Vagina (tissue), 2 donors: ENCODE results near the gene PCDH1. TPM values are rescaled to one million over a fixed set of nuclear protein-coding genes. Genes with fewer than 3 reads are reported as not detected.
"Not testable (repeated sequence)": the region's sequence is repeated elsewhere in the genome, so short reads cannot be mapped to it uniquely, and the experiment has no call there.

Experiments
- DNase-seq, 2 donors: peaks; one replicate each; pipeline ENCODE4 v3.0.0-alpha.2; 2017; ENCODE audit errors: extremely low spot score in 2 of 2
- H3K27ac ChIP-seq: fragments of 200-600 bp; sonication (generic); one replicate; pipeline ENCODE4 v1.5.1; 2019
- H3K27me3 ChIP-seq: fragments of 200-600 bp; sonication (generic); one replicate; pipeline ENCODE4 v1.5.1; 2019
- H3K36me3 ChIP-seq, 2 donors: fragments of 200-600 bp; sonication (generic); one replicate each; pipeline ENCODE4 v1.5.1; 2017 to 2019
- H3K4me1 ChIP-seq: fragments of 200-600 bp; sonication (generic); one replicate; pipeline ENCODE4 v1.5.1; 2019
- H3K4me3 ChIP-seq, 2 donors: fragments of 200-600 bp; sonication (generic); 1 replicate in 1 of 2; 2 replicates in 1 of 2; pipeline ENCODE4 v1.5.1; 2016 to 2019
- H3K9me3 ChIP-seq: fragments of 200-600 bp; sonication (generic); one replicate; pipeline ENCODE4 v1.5.1; 2019
- POLR2A ChIP-seq, 2 donors: fragments of 450-650 bp; IDR thresholded peaks; one replicate each; pipeline ENCODE4 v1.6.1; 2017; ENCODE audit warnings: antibody characterized with exemption in 2 of 2, mild to moderate bottlenecking in 2 of 2, moderate library complexity in 2 of 2
- POLR2AphosphoS5 ChIP-seq, 2 donors: sonication (generic); formaldehyde crosslinking; IDR thresholded peaks; one replicate each; pipeline ENCODE4 v1.9.0; 2017; ENCODE audit warnings: antibody characterized with exemption in 2 of 2, mild to moderate bottlenecking in 2 of 2, low read depth in 1 of 2; ENCODE audit not compliant: insufficient read depth in 1 of 2
- intact Hi-C: fragments of 100-400 bp; cut with DNase I; formaldehyde crosslinking; loops from one replicate; pipeline ENCODE4 v1.15.1; 2023
- total RNA-seq: library from RNA; depleted of rRNA; stranded (reverse); fragments of >200 nt; gene quantifications from one replicate; pipeline ENCODE4 v1.2.3, GENCODE V29; 2016
- TF ChIP-seq, protein P1 (sequence below), 3 experiments: fragments of 450-650 bp in 2 of 3; fragments of 200-600 bp in 1 of 3; sonication (generic) in 1 of 3; IDR thresholded peaks; one replicate each; pipeline ENCODE4 v1.5.1; 2017 to 2019; ENCODE audit warnings: antibody characterized with exemption in 3 of 3, mild to moderate bottlenecking in 2 of 3, moderate library complexity in 2 of 3

The PCDH1 gene
- total RNA-seq, 1 donor from 2014 or later, result 38.8 TPM

DNA sequence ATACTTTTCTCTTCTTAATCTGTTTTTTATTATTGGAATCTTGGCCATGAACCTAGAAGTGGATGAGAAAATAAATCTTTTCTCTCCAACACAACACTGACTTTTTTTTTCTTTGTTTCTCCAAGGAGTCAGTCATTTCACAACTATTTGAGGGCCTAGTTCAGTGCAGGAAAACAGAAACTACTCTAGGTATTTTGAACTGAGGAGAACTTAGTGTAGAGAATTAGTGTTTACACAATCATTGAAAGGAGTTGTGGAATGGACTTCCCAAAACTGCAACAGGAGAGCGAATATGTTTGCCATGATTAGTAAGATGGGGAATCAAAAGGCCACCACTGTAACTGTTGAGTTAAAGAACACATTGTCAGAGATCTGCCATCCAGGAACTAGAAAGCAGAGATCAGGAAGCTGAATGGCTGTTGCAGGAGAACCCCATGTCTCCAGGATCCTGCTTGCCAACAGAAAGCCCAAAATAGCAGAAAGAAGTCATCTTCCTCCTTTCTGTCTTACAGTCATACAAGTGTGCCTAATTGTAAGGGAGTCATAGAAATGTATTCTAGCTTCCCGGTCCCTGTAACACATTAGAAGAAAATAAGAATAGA lies 20.3 kb upstream of the PCDH1 start:
- intact Hi-C loops, result loop anchor here (10.0 kb wide), 1 partner anchor 66 kb away; the partner anchor contains the start of gene RNF14
- Histone ChIP-seq H3K9me3 (no peaks in the 10 kb centered on the region), H3K4me1 (no peaks in the 10 kb centered on the region), H3K4me3 (no peak overlapping the region), H3K27ac (no peak overlapping the region), H3K36me3 (no peaks in the 10 kb centered on the region), H3K27me3 (no peaks in the 10 kb centered on the region)
- TF ChIP-seq POLR2A (IDR thresholded peaks at IDR 0.05), result no peak
- TF ChIP-seq POLR2AphosphoS5 (IDR thresholded peaks at IDR 0.05; ENCODE audit: insufficient read depth in 1 of 2, low read depth in 1 of 2), result no peak
- TF ChIP-seq, protein P1, sequence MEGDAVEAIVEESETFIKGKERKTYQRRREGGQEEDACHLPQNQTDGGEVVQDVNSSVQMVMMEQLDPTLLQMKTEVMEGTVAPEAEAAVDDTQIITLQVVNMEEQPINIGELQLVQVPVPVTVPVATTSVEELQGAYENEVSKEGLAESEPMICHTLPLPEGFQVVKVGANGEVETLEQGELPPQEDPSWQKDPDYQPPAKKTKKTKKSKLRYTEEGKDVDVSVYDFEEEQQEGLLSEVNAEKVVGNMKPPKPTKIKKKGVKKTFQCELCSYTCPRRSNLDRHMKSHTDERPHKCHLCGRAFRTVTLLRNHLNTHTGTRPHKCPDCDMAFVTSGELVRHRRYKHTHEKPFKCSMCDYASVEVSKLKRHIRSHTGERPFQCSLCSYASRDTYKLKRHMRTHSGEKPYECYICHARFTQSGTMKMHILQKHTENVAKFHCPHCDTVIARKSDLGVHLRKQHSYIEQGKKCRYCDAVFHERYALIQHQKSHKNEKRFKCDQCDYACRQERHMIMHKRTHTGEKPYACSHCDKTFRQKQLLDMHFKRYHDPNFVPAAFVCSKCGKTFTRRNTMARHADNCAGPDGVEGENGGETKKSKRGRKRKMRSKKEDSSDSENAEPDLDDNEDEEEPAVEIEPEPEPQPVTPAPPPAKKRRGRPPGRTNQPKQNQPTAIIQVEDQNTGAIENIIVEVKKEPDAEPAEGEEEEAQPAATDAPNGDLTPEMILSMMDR (IDR thresholded peaks at IDR 0.05), result no peak
- DNase-seq, result no peak

DNA sequence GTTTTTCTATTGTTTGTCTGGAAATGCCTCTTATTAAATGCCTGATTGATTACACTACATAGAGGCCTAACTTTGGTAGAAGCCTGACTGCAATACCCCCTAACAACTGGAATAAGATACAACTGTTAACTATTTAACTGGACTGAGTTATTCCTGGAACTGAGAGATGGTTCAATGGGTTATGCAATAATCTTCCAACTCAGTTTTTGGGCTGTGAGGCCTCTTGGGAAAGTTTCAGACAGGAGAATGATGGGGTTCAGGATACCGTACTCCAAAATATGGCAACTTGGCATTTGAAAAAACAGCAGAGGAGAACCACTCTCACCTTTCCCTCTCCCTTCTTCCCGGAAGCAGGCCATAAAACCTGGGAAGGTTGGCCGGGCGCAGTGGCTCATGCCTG lies 19.2 kb upstream of the PCDH1 start:
- intact Hi-C loops, result loop anchor here (10.0 kb wide), 1 partner anchor 67 kb away; the partner anchor contains the start of gene RNF14
- no peak overlapping the region for H3K4me3 ChIP-seq
- no peaks in the 10 kb centered on the region for H3K4me1 ChIP-seq
- no peak for DNase-seq
- H3K9me3 ChIP-seq, result no peaks in the 10 kb centered on the region
- H3K27ac ChIP-seq, result no peak overlapping the region
- H3K36me3 ChIP-seq, result no peaks in the 10 kb centered on the region
- no peaks in the 10 kb centered on the region for H3K27me3 ChIP-seq
- TF ChIP-seq, protein P1 (IDR thresholded peaks at IDR 0.05), result no peak
- TF ChIP-seq POLR2AphosphoS5 (IDR thresholded peaks at IDR 0.05; ENCODE audit: insufficient read depth in 1 of 2, low read depth in 1 of 2) (no peak), POLR2A (IDR thresholded peaks at IDR 0.05) (no peak)

DNA sequence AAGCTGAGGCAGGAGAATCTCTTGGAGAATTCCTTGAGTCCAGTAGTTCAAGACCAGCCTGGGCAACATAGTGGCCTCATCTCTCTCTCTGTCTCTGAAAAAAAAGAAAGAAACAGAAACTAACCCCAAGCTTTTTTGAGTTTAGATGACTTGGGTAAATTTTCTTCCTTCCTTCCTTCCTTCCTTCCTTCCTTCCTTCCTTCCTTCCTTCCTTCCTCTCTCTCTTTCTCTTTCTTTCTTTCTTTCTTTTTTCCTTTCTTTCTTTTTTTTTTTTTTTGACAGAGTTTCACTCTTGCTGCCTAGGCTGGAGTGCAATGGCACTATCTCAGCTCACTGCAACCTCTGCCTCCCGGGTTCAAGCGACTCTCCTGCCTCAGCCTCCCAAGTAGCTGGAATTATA lies 12.2 kb upstream of the PCDH1 start:
- intact Hi-C loops, result loop anchor here (10.0 kb wide), 1 partner anchor 74 kb away; the partner anchor contains the start of gene RNF14
- H3K27ac ChIP-seq, H3K9me3 ChIP-seq, H3K36me3 ChIP-seq, H3K27me3 ChIP-seq, H3K4me1 ChIP-seq, DNase-seq, H3K4me3 ChIP-seq: not testable (repeated sequence)

DNA sequence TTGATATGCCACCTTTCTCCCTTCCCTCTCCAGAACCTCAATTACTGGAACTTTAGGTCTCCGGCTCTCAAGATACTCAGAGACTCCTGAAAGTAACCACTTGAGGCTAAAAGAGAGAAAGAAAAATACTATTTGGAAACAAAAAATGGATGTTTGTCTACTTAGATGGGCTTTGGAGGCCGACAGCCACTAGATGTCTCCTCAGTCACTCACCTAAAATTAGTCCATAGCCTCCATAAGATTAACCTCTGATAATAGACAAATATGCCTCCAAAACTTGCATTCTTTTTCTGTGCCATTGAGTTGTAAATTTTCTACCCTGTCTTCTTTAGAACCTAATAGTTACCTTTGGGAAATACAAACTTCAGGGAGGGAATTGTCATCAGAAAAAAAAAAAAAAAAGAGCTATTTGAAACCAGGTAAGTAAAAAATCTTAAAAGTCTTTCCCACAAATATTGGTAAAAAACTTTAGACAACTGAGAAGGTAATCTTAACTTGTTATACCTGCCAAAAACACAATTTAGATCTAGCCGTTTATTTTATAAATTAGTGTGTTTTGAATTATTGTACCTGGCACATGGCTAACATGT lies 11.2 kb upstream of the PCDH1 start:
- no peak overlapping the region for H3K4me3 ChIP-seq
- DNase-seq, result no peak
- no peaks in the 10 kb centered on the region for H3K4me1 ChIP-seq
- intact Hi-C loops, result no loop called here
- H3K9me3 ChIP-seq, result no peaks in the 10 kb centered on the region
- no peak overlapping the region for H3K27ac ChIP-seq
- no peaks in the 10 kb centered on the region for H3K36me3 ChIP-seq
- no peak for TF ChIP-seq POLR2A (IDR thresholded peaks at IDR 0.05)
- no peak for TF ChIP-seq POLR2AphosphoS5 (IDR thresholded peaks at IDR 0.05; ENCODE audit: insufficient read depth in 1 of 2, low read depth in 1 of 2)
- TF ChIP-seq, protein P1 (IDR thresholded peaks at IDR 0.05), result no peak
- H3K27me3 ChIP-seq, result no peaks in the 10 kb centered on the region

DNA sequence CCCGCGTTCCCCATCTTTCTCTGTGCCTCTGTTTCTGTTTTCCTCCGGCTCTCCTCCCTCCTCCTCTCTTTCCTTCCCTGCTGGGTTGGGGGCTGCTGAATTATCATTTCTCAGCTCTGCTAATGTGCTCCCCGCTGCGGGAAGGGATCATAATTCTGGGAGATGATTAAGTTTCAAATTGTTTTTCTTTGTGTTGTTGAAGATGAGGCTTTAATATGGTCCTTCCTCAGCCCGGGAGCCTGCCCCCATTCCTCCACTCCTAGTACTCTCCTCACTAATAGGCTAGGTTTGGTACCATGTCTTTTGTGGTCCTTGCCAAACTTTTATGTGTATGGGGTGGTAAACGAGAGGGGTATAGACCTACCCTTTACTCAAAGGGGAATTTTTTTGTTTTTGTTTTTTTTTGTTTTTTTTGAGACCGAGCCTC lies 5.7 kb upstream of the PCDH1 start:
- no peaks in the 10 kb centered on the region for H3K9me3 ChIP-seq
- intact Hi-C loops, result no loop called here
- H3K27me3 ChIP-seq, result peaks cover 13% of the 10 kb centered on the region

More for the DNA sequence above, 5.7 kb upstream of the PCDH1 start:
- Histone ChIP-seq H3K4me1 (peaks cover 2% of the 10 kb centered on the region), H3K27ac (no peak overlapping the region), H3K4me3 (no peak overlapping the region), H3K36me3 (no peaks in the 10 kb centered on the region)
- no peak for DNase-seq
- TF ChIP-seq POLR2A (IDR thresholded peaks at IDR 0.05) (no peak), POLR2AphosphoS5 (IDR thresholded peaks at IDR 0.05; ENCODE audit: insufficient read depth in 1 of 2, low read depth in 1 of 2) (no peak)
- TF ChIP-seq, protein P1 (IDR thresholded peaks at IDR 0.05), result no peak
